Endothelial cell (in vitro differentiated cells): ENCODE measurements around the gene IQCE. TPM values are rescaled to one million over a fixed set of nuclear protein-coding genes. Genes with fewer than 3 reads are reported as not detected.

ENCODE experiments used
- DNase-seq: peaks from one replicate; pipeline ENCODE4 v3.0.0; 2021; ENCODE audit warnings: low spot score
- H3K27ac Mint-ChIP-seq: one replicate; pipeline ENCODE4 v1.8.0; 2021; ENCODE audit warnings: mixed read lengths, inconsistent platforms; ENCODE audit not compliant: unreplicated experiment
- H3K27me3 Mint-ChIP-seq: one replicate; pipeline ENCODE4 v1.8.0; 2021; ENCODE audit warnings: mild to moderate bottlenecking, moderate library complexity, mixed read lengths, inconsistent platforms; ENCODE audit not compliant: unreplicated experiment
- H3K36me3 Mint-ChIP-seq: one replicate; pipeline ENCODE4 v1.8.0; 2021; ENCODE audit warnings: mild to moderate bottlenecking, low read depth, mixed read lengths, inconsistent platforms; ENCODE audit not compliant: unreplicated experiment
- H3K4me1 Mint-ChIP-seq: one replicate; pipeline ENCODE4 v1.8.0; 2021; ENCODE audit warnings: mild to moderate bottlenecking, mixed read lengths, inconsistent platforms; ENCODE audit not compliant: unreplicated experiment
- H3K4me3 Mint-ChIP-seq: one replicate; pipeline ENCODE4 v1.8.0; 2021; ENCODE audit warnings: mild to moderate bottlenecking, mixed read lengths, inconsistent platforms; ENCODE audit not compliant: unreplicated experiment
- H3K9me3 Mint-ChIP-seq: one replicate; pipeline ENCODE4 v1.8.0; 2021; ENCODE audit warnings: mixed read lengths, inconsistent platforms; ENCODE audit not compliant: unreplicated experiment
- total RNA-seq: library from RNA; stranded (reverse); fragmentation: NEBNext Ultra II Directional; extraction: Animal tissue kit (Norgen Biotek cat#: 25700); gene quantifications from one replicate; pipeline ENCODE4 v1.2.1, GENCODE V29; 2021; ENCODE audit not compliant: unreplicated experiment
- TF ChIP-seq, protein P1 (sequence below): fragments of 200-600 bp; sonication (generic); IDR thresholded peaks from one replicate; pipeline ENCODE4 v1.5.0; 2021; ENCODE audit warnings: antibody characterized with exemption; ENCODE audit not compliant: unreplicated experiment

The IQCE gene
- total RNA-seq, 1 donor from 2014 or later: 9.6 TPM

DNA sequence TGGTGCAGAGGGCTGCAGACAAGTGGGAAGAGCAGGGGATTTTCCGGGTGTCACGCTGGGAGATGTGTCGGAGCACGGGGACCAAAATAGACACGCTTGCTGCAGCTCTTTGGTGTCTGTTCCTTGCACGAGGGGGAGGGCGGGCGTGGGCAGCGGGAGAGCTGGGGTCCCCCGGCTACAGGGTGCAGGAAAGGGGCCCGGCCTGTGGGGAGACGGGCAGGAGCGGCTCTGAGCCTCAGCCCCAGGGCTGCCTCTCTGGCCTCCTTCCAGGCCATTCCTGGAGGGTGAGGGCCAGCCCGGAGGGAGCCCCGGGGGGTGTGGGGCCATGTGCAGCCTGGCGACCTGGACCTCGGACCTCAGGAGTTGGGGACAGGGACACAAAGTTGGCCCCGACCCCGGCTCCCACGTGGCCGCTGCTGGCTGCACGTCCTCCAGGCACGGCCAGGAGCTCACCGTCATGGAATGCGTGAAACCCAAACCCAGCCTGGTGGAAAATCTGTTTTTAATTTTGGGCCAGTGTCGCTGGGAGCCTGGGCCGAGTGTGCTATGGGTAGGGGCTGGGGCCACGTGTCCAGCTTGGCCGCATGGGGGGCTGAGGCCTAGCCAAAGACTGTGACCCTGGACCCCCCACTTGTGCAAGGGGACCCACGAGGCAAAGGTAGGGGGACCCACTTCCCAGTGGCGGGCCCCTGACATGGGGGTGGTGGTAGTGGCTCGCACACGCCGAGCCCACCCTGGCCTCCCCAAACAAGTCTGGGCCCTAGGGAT is 79.6 kb downstream of the IQCE start:
- Mint-ChIP-seq H3K27me3 (peaks cover 7% of the 10 kb centered on the region), H3K27ac (no peak overlapping the region), H3K4me3 (no peak overlapping the region), H3K9me3 (no peaks in the 10 kb centered on the region), H3K36me3 (peaks cover 8% of the 10 kb centered on the region), H3K4me1 (peaks cover 12% of the 10 kb centered on the region)
- TF ChIP-seq, protein P1, sequence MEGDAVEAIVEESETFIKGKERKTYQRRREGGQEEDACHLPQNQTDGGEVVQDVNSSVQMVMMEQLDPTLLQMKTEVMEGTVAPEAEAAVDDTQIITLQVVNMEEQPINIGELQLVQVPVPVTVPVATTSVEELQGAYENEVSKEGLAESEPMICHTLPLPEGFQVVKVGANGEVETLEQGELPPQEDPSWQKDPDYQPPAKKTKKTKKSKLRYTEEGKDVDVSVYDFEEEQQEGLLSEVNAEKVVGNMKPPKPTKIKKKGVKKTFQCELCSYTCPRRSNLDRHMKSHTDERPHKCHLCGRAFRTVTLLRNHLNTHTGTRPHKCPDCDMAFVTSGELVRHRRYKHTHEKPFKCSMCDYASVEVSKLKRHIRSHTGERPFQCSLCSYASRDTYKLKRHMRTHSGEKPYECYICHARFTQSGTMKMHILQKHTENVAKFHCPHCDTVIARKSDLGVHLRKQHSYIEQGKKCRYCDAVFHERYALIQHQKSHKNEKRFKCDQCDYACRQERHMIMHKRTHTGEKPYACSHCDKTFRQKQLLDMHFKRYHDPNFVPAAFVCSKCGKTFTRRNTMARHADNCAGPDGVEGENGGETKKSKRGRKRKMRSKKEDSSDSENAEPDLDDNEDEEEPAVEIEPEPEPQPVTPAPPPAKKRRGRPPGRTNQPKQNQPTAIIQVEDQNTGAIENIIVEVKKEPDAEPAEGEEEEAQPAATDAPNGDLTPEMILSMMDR: no peak
- no peak for DNase-seq

DNA sequence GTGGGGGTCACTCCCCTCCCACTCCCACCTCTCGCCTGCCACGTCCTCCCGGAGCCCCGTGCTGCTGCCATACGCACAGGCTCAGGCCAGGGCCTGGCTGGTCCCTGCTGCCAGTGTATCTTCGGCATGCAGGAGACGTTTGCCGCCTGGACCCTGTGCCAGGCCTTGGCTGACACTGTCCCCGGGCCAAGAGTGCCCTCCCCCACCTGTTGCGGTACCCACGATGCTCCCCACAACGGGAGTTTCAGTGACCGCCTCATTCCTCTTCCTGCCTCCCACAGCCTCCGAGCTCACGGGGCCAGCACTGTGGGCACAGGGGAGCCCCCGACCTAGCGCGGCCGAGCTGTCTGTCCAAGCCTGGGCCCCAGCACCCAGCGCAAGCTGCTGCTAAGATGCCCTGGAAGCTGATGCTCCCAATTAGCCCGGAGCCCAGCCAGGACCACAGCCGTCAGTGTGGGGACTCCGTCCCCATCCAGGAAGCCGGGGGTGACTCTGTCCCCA is 80.5 kb downstream of the IQCE start:
- Mint-ChIP-seq H3K9me3 (no peaks in the 10 kb centered on the region), H3K36me3 (peaks cover 8% of the 10 kb centered on the region), H3K27me3 (peaks cover 6% of the 10 kb centered on the region), H3K4me3 (no peak overlapping the region), H3K27ac (no peak overlapping the region), H3K4me1 (peaks cover 12% of the 10 kb centered on the region)
- TF ChIP-seq, protein P1: no peak
- DNase-seq: no peak

DNA sequence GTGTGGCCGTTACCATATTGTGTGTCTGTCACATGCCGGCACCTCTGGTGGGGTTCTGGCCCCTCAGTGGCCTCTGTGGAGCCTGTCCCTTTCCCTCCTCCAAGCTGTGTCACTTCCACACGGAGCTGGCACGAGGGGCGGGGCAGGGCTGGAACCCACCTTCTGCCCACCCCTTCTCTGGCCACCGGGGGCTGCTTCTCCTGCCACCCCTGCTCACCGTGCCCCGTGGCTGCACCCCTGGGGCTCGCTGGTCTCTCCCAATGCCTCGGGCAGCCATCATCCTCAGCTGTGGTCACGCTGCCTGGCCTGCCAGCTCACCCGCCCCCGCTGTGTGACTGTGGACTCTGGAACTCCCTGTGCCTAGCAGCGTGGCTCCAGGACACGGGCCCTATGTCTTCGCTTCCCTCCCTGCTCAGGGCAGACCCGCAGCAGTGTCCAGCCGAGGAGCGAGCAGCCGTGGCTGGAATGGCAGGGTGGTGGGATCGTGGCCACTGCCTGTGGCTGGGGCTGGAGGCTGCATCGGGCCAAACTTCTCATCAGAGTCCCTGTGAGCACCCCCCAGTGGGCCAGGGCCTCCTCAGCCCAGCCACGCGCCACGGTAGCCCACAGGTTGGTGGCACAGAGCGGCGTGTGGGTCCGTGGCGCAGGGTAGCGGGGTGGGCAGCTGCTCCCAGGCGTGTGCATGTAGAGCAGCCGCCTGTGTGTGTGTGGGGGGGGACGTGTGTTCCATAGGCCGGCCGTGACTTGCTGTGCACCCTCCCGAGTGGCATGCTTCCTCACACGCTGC is 81.1 kb downstream of the IQCE start:
- peaks cover 8% of the 10 kb centered on the region for H3K36me3 Mint-ChIP-seq
- peaks cover 6% of the 10 kb centered on the region for H3K27me3 Mint-ChIP-seq
- H3K4me3 Mint-ChIP-seq: no peak overlapping the region
- H3K4me1 Mint-ChIP-seq: peaks cover 12% of the 10 kb centered on the region
- H3K9me3 Mint-ChIP-seq: no peaks in the 10 kb centered on the region
- TF ChIP-seq, protein P1: no peak
- no peak for DNase-seq
- peak overlapping the region; percentile 61 for H3K27ac Mint-ChIP-seq

DNA sequence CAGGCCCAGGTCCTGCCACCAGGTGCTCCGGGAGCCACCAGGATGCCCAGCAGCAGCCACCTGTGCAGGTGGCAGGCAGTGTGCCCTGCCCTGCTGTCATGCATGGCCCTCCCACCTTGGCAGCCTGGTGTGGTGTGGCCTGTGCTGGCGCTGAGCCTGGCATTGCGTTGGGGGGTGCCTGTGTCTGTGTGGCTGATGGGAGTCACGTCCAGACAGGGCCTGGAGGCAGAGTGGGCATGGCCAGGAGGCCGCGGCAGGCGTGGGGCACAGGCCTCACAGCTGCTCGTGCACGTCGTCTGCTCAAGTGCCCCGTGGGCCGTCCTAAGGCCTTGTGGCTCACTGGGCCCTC is 81.7 kb downstream of the IQCE start:
- Mint-ChIP-seq H3K36me3 (peaks cover 8% of the 10 kb centered on the region), H3K27ac (peak overlapping the region; percentile 74), H3K27me3 (peaks cover 6% of the 10 kb centered on the region), H3K4me1 (peaks cover 15% of the 10 kb centered on the region), H3K4me3 (no peak overlapping the region), H3K9me3 (no peaks in the 10 kb centered on the region)
- TF ChIP-seq, protein P1: no peak
- DNase-seq: no peak
